HG02970 (cell line): Measurements from ENCODE around the gene PLXNB2.

Source experiments
- ATAC-seq: cut with Tn5 transposase; IDR thresholded peaks from one replicate; pipeline ENCODE4 v1.9.1; 2021; ENCODE audit warnings: mild to moderate bottlenecking, moderate library complexity, moderate number of reproducible peaks; ENCODE audit not compliant: unreplicated experiment, low FRiP score

PLXNB2 gene

GRCh38 chr22:50269573-50269969 lies 37.9 kb downstream of the PLXNB2 start:
- no peak for ATAC-seq

- no peak for ATAC-seq
These were observed 38.8 kb downstream of the PLXNB2 start for GRCh38 chr22:50268655-50269113.

GRCh38 chr22:50267591-50268390 lies 39.7 kb downstream of the PLXNB2 start:
- ATAC-seq = no peak

GRCh38 chr22:50266994-50267393 lies 40.5 kb downstream of the PLXNB2 start:
- ATAC-seq = no peak

- ATAC-seq = no peak
These were observed 42.3 kb downstream of the PLXNB2 start for GRCh38 chr22:50264946-50265669.

GRCh38 chr22:50264104-50264745 lies 43.2 kb downstream of the PLXNB2 start:
- ATAC-seq = no peak

GRCh38 chr22:50262973-50263617 lies 44.4 kb downstream of the PLXNB2 start:
- ATAC-seq = no peak

- no peak for ATAC-seq
These were observed 45.0 kb downstream of the PLXNB2 start for GRCh38 chr22:50262460-50262911.

- no peak for ATAC-seq
These were observed 45.6 kb downstream of the PLXNB2 start, which contains the start of gene MAPK12 for GRCh38 chr22:50261615-50262459. TSS of gene MAPK12 (minus strand) at chr22:50261683. CDS start at chr22:50261509, 174 bp downstream.

- no peak for ATAC-seq
These were observed 46.4 kb downstream of the PLXNB2 start for GRCh38 chr22:50260801-50261614.

GRCh38 chr22:50260434-50260800 lies 47.0 kb downstream of the PLXNB2 start:
- no peak for ATAC-seq

- no peak for ATAC-seq
These were observed 48.1 kb downstream of the PLXNB2 start for GRCh38 chr22:50259302-50259701.

- ATAC-seq = no peak
These were observed 48.8 kb downstream of the PLXNB2 start for GRCh38 chr22:50258361-50259292.

GRCh38 chr22:50257451-50258360 lies 49.7 kb downstream of the PLXNB2 start:
- ATAC-seq = no peak

GRCh38 chr22:50257041-50257440 lies 50.4 kb downstream of the PLXNB2 start:
- ATAC-seq = no peak

GRCh38 chr22:50256258-50256862 lies 51.1 kb downstream of the PLXNB2 start:
- ATAC-seq = no peak
